Uterus (tissue), 2 donors: Measurements from ENCODE around the gene TCF4.

ENCODE experiments used
- POLR2A ChIP-seq, 2 donors: fragments of 450-650 bp; IDR thresholded peaks; one replicate each; pipeline ENCODE4 v1.6.1; 2016; ENCODE audit warnings: antibody characterized with exemption in 2 of 2, mild to moderate bottlenecking in 1 of 2, moderate library complexity in 1 of 2
- TF ChIP-seq, protein P1 (sequence below), 4 experiments: fragments of 200-600 bp in 2 of 4; fragments of 450-650 bp in 2 of 4; sonication (generic) in 2 of 4; IDR thresholded peaks; one replicate each; pipeline ENCODE4 v1.5.1; 2016 to 2019; ENCODE audit warnings: antibody characterized with exemption in 4 of 4, mild to moderate bottlenecking in 2 of 4, moderate library complexity in 1 of 4

DNA sequence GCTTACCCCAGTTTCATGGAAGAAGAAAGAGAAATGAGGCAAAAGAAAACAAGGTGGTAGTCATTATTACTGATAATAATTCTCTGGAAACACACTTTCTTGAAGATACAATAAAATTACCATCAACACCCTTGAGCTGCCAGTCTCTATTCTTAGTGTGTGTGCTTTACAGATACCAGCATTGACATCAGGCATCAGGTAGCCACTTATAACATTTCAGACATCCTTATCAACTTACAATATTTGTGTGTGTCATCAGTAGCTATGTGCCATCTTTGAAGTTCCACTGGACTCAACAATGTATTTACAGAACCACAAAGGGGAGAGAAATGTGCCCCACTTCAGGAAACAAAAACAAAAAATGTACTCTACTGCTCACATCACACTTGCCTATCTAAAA, 62.1 kb downstream of the TCF4 start:
- TF ChIP-seq, protein P1, sequence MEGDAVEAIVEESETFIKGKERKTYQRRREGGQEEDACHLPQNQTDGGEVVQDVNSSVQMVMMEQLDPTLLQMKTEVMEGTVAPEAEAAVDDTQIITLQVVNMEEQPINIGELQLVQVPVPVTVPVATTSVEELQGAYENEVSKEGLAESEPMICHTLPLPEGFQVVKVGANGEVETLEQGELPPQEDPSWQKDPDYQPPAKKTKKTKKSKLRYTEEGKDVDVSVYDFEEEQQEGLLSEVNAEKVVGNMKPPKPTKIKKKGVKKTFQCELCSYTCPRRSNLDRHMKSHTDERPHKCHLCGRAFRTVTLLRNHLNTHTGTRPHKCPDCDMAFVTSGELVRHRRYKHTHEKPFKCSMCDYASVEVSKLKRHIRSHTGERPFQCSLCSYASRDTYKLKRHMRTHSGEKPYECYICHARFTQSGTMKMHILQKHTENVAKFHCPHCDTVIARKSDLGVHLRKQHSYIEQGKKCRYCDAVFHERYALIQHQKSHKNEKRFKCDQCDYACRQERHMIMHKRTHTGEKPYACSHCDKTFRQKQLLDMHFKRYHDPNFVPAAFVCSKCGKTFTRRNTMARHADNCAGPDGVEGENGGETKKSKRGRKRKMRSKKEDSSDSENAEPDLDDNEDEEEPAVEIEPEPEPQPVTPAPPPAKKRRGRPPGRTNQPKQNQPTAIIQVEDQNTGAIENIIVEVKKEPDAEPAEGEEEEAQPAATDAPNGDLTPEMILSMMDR (IDR thresholded peaks at IDR 0.05) = no peak
- TF ChIP-seq POLR2A (IDR thresholded peaks at IDR 0.05) = no peak
